ENCODE data around the gene TMEM178B.

DNA sequence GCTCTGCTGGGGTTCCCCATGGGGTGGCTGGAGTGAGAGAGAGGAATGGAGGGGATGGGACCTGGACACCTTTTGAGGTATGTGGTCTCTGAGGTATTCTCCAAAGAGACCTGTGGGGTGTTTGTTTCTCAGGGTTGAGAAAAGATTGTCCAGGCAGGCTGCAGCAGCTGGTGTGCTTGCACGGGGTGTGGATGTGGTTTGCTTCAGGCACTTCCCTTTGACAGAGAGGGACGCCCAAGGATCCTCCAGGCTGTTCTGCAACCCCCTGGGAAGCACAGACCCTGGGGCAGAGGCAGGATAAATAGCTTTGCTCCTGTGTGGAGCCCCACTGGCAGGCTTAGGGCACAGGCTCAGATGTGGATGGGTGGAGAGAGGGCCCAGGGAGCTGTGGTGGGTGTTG is 362.3 kb downstream of the TMEM178B start:
- TF ChIP-seq POLR2AphosphoS5 (IDR thresholded peaks at IDR 0.05; ENCODE audit: borderline replicate concordance, low read depth, low read length) = no peak
- TF ChIP-seq EZH2 (IDR thresholded peaks at IDR 0.05) = no peak
